OCI-LY3 (cell line): ENCODE results near the gene PCDHGA12.
A peak's percentile ranks its signal among the peaks of the same experiment; 100 is the strongest.
"Not testable (repeated sequence)": the region's sequence is repeated elsewhere in the genome, so short reads cannot be mapped to it uniquely, and the experiment has no call there.

Experiments
- H2AFZ ChIP-seq: fragments of 200-600, 300-600 bp; shearing (Covaris generic); 2 replicates; pipeline ENCODE4 v1.6.0; 2014; ENCODE audit warnings: antibody characterized with exemption, low read depth, low read length
- H3K27ac ChIP-seq: fragments of 200-600, 300-600 bp; sonication (generic); 2 replicates; pipeline ENCODE4 v1.5.1; 2014; ENCODE audit warnings: mild to moderate bottlenecking, low read length, moderate library complexity, mixed read lengths
- H3K27me3 ChIP-seq: fragments of 200-600, 300-600 bp; sonication (generic); 2 replicates; pipeline ENCODE4 v1.6.1; 2014; ENCODE audit warnings: low read depth, low read length, mixed read lengths
- H3K36me3 ChIP-seq: fragments of 200-600, 300-600 bp; sonication (generic); replicated peaks from 2 replicates; pipeline ENCODE3; 2014; ENCODE audit warnings: low read depth, low read length, mixed read lengths
- H3K4me1 ChIP-seq: fragments of 300-600, 200-600 bp; sonication (generic); 2 replicates; pipeline ENCODE4 v1.6.1; 2014; ENCODE audit warnings: low read length, mixed read lengths
- H3K4me2 ChIP-seq: fragments of 200-600, 300-600 bp; sonication (generic); 2 replicates; pipeline ENCODE4 v1.6.1; 2014; ENCODE audit warnings: low read length, mixed read lengths
- H3K4me3 ChIP-seq: fragments of 300-600, 200-600 bp; sonication (generic); 2 replicates; pipeline ENCODE4 v1.5.1; 2014; ENCODE audit warnings: antibody characterized with exemption, mild to moderate bottlenecking, low read length, moderate library complexity
- H3K79me2 ChIP-seq: fragments of 300-600, 200-600 bp; shearing (Covaris generic); 2 replicates; pipeline ENCODE4 v1.6.1; 2014; ENCODE audit warnings: mild to moderate bottlenecking, low read length, mixed read lengths
- H3K9ac ChIP-seq: fragments of 300-600, 200-600 bp; shearing (Covaris generic); 2 replicates; pipeline ENCODE4 v1.6.0; 2014; ENCODE audit warnings: mild to moderate bottlenecking, low read length, moderate library complexity
- H3K9me3 ChIP-seq: fragments of 200-600, 300-600 bp; shearing (Covaris generic); 2 replicates; pipeline ENCODE4 v1.6.1; 2014; ENCODE audit warnings: low read length, mixed read lengths; ENCODE audit not compliant: insufficient read depth
- H4K20me1 ChIP-seq: fragments of 200-600, 300-600 bp; sonication (generic); 2 replicates; pipeline ENCODE4 v1.6.1; 2016; ENCODE audit warnings: low read length, mixed read lengths; ENCODE audit not compliant: insufficient read depth
- CTCF ChIP-seq: fragments of 200-600, 300-600 bp; sonication (generic); IDR thresholded peaks from 2 replicates; pipeline ENCODE4 v1.5.1; 2014; ENCODE audit warnings: antibody characterized with exemption, low read length, low read depth
- EZH2phosphoT487 ChIP-seq: fragments of 200-600 bp; shearing (Covaris generic); IDR thresholded peaks from 2 replicates; pipeline ENCODE4 v1.6.1; 2018; ENCODE audit warnings: antibody characterized with exemption, mixed run types, low read depth

PCDHGA12 gene

GRCh38 chr5:141413540-141414069, 16.7 kb upstream of the PCDHGA12 start:
- H3K27ac ChIP-seq, result no peak overlapping the region
- peak overlapping the region; percentile 89 for H3K4me3 ChIP-seq
- no peaks in the 10 kb centered on the region for H3K27me3 ChIP-seq
- no peaks in the 10 kb centered on the region for H4K20me1 ChIP-seq
- peak overlapping the region; percentile 97 for H2AFZ ChIP-seq
- no peaks in the 10 kb centered on the region for H3K9me3 ChIP-seq
- no peaks in the 10 kb centered on the region for H3K79me2 ChIP-seq
- H3K9ac ChIP-seq, result peak overlapping the region; percentile 59
- H3K4me2 ChIP-seq, result peak overlapping the region; percentile 83
- H3K4me1 ChIP-seq, result no peaks in the 10 kb centered on the region
- TF ChIP-seq EZH2phosphoT487 (no peak), CTCF (no peak)
- H3K36me3 ChIP-seq, result no peaks in the 10 kb centered on the region

GRCh38 chr5:141414548-141415274, 15.6 kb upstream of the PCDHGA12 start:
- not testable (repeated sequence) for H2AFZ ChIP-seq, H3K4me3 ChIP-seq, H4K20me1 ChIP-seq, H3K36me3 ChIP-seq, H3K79me2 ChIP-seq, H3K9ac ChIP-seq, H3K27me3 ChIP-seq, H3K4me2 ChIP-seq, H3K4me1 ChIP-seq, H3K9me3 ChIP-seq, H3K27ac ChIP-seq

- H3K4me2 ChIP-seq, H3K27ac ChIP-seq, H3K36me3 ChIP-seq, H4K20me1 ChIP-seq, H3K27me3 ChIP-seq, H3K79me2 ChIP-seq, H2AFZ ChIP-seq, H3K9me3 ChIP-seq, H3K4me1 ChIP-seq, H3K9ac ChIP-seq, H3K4me3 ChIP-seq: not testable (repeated sequence)
These were observed 15.1 kb upstream of the PCDHGA12 start for GRCh38 chr5:141415275-141415618.

GRCh38 chr5:141417494-141418172, 12.7 kb upstream of the PCDHGA12 start, which contains the start of gene PCDHGB7:
TSS of gene PCDHGB7 (plus strand) at chr5:141417677. CDS start at chr5:141417860, 183 bp downstream.
- H3K9ac ChIP-seq, H3K4me2 ChIP-seq, H4K20me1 ChIP-seq, H2AFZ ChIP-seq, H3K79me2 ChIP-seq, H3K9me3 ChIP-seq, H3K4me3 ChIP-seq, H3K27me3 ChIP-seq, H3K36me3 ChIP-seq, H3K4me1 ChIP-seq, H3K27ac ChIP-seq: not testable (repeated sequence)
- peak; percentile 36 for TF ChIP-seq CTCF

- Histone ChIP-seq H3K36me3 (no peaks in the 10 kb centered on the region), H3K4me2 (no peak overlapping the region), H3K4me3 (no peak overlapping the region), H3K27ac (no peak overlapping the region), H3K9ac (no peak overlapping the region), H3K27me3 (no peaks in the 10 kb centered on the region), H3K79me2 (no peaks in the 10 kb centered on the region), H2AFZ (no peak overlapping the region), H3K4me1 (no peaks in the 10 kb centered on the region), H4K20me1 (no peaks in the 10 kb centered on the region), H3K9me3 (no peaks in the 10 kb centered on the region)
- no peak for TF ChIP-seq CTCF
- no peak for TF ChIP-seq EZH2phosphoT487
These were observed 11.0 kb upstream of the PCDHGA12 start for GRCh38 chr5:141419074-141419880.
